ENCODE data around the gene ANKRD52. TPM values are rescaled to one million over a fixed set of nuclear protein-coding genes. Genes with fewer than 3 reads are reported as not detected.

ANKRD52 gene
- total and polyA plus RNA-seq, 9 of the 15 experiments (the other 6 are each of a cell fraction or from before 2014, with no cell fraction given), result 0.52 to 46.8 (median 7.9) TPM

DNA sequence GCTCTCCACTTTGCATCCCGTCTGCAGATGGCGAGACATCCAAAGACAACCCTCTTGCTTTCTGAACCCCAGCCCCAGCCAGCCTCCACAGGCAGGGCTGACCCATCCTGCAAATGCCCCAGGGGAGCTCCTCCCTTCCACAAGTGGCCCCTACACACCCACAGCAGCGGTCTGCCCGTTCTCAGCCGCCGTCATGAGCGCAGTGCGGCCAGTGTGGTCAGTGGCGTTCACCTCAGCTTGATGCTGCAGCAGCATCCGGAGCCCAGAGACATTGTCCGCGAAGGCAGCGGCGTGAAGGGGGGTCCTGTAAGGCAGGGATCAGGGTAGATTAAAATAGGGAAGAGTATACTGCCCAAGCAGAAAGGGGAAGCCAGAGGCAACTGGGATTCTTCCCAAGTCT is 13.7 kb downstream of the ANKRD52 start (continued):
- TF ChIP-seq ZBTB33 (CRISPR knock-in tag; IDR thresholded peaks at IDR 0.05) (peak; percentile 78), PRDM10 (IDR thresholded peaks at IDR 0.05; ENCODE audit: partially characterized antibody) (peak; percentile 46), SMARCA4 (IDR thresholded peaks at IDR 0.05) (no peak), CAMTA2 (CRISPR knock-in tag; conservative IDR thresholded peaks at IDR 0.05) (no peak), ZNF143 (CRISPR knock-in tag; IDR thresholded peaks at IDR 0.05) (no peak)
- TF ChIP-seq, protein P1, sequence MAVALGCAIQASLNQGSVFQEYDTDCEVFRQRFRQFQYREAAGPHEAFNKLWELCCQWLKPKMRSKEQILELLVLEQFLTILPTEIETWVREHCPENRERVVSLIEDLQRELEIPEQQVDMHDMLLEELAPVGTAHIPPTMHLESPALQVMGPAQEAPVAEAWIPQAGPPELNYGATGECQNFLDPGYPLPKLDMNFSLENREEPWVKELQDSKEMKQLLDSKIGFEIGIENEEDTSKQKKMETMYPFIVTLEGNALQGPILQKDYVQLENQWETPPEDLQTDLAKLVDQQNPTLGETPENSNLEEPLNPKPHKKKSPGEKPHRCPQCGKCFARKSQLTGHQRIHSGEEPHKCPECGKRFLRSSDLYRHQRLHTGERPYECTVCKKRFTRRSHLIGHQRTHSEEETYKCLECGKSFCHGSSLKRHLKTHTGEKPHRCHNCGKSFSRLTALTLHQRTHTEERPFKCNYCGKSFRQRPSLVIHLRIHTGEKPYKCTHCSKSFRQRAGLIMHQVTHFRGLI (CRISPR knock-in tag; IDR thresholded peaks at IDR 0.05), result no peak

All from K562 (cell line).